Measurements from ENCODE around the gene B3GAT1. TPM values are rescaled to one million over a fixed set of nuclear protein-coding genes. Genes with fewer than 3 reads are reported as not detected.

B3GAT1 gene
- total RNA-seq, 2 donors from 2014 or later: 0.71 TPM; not detected in 1

- DNase-seq (ENCODE audit: low spot score): no peak
- H3K27ac ChIP-seq: no peak overlapping the region
These were observed 55.1 kb downstream of the B3GAT1 start for GRCh38 chr11:134356656-134357544.

GRCh38 chr11:134355656-134356055 is 56.4 kb downstream of the B3GAT1 start:
- no peak for ATAC-seq (ENCODE audit: insufficient number of reproducible peaks, low FRiP score, low read depth)
- H3K4me1 ChIP-seq (ENCODE audit: control insufficient read depth in 1 of 2, low read depth in 2 of 2): no peaks in the 10 kb centered on the region
- H3K36me3 ChIP-seq: no peaks in the 10 kb centered on the region
- H3K27ac ChIP-seq: no peak overlapping the region
- TF ChIP-seq, protein P1, sequence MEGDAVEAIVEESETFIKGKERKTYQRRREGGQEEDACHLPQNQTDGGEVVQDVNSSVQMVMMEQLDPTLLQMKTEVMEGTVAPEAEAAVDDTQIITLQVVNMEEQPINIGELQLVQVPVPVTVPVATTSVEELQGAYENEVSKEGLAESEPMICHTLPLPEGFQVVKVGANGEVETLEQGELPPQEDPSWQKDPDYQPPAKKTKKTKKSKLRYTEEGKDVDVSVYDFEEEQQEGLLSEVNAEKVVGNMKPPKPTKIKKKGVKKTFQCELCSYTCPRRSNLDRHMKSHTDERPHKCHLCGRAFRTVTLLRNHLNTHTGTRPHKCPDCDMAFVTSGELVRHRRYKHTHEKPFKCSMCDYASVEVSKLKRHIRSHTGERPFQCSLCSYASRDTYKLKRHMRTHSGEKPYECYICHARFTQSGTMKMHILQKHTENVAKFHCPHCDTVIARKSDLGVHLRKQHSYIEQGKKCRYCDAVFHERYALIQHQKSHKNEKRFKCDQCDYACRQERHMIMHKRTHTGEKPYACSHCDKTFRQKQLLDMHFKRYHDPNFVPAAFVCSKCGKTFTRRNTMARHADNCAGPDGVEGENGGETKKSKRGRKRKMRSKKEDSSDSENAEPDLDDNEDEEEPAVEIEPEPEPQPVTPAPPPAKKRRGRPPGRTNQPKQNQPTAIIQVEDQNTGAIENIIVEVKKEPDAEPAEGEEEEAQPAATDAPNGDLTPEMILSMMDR (IDR thresholded peaks at IDR 0.05): no peak
- no peak overlapping the region for H3K4me3 ChIP-seq
- no peaks in the 10 kb centered on the region for H3K9me3 ChIP-seq
- H3K27me3 ChIP-seq (replicated peaks; ENCODE audit: insufficient read depth): no peaks in the 10 kb centered on the region
- DNase-seq (ENCODE audit: low spot score): no peak

More at GRCh38 chr11:134356656-134357544, 55.1 kb downstream of the B3GAT1 start:
- H3K4me1 ChIP-seq (ENCODE audit: control insufficient read depth in 1 of 2, low read depth in 2 of 2): no peaks in the 10 kb centered on the region
- no peak for ATAC-seq (ENCODE audit: insufficient number of reproducible peaks, low FRiP score, low read depth)
- no peaks in the 10 kb centered on the region for H3K9me3 ChIP-seq
- TF ChIP-seq, protein P1 (IDR thresholded peaks at IDR 0.05): no peak
- no peak overlapping the region for H3K4me3 ChIP-seq
- H3K36me3 ChIP-seq: no peaks in the 10 kb centered on the region
- H3K27me3 ChIP-seq (replicated peaks; ENCODE audit: insufficient read depth): no peaks in the 10 kb centered on the region

DNA sequence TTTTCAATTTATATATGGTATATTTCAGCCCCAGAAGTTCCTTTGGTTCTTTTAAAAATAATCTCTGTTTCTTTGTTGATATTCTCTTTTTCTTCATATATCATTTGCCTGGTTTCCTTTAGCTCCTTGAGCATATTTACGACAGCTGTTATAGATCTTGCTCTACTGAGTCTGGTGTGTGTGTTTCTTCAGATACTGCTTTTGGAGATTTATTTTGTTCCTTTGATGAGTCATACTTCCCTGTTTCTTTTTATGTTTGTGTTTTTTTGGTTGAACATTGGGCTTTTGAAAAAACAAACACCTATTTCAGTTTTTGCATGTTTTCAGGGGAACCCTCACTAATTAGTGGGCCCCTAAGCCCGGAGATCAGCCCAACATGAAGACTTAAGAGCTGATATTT is 56.9 kb downstream of the B3GAT1 start:
- H3K27ac ChIP-seq: no peak overlapping the region
- ATAC-seq (ENCODE audit: insufficient number of reproducible peaks, low FRiP score, low read depth) (no peak), DNase-seq (ENCODE audit: low spot score) (no peak)
- TF ChIP-seq, protein P1 (IDR thresholded peaks at IDR 0.05): no peak
- H3K9me3 ChIP-seq: no peaks in the 10 kb centered on the region
- no peaks in the 10 kb centered on the region for H3K4me1 ChIP-seq (ENCODE audit: control insufficient read depth in 1 of 2, low read depth in 2 of 2)
- no peaks in the 10 kb centered on the region for H3K36me3 ChIP-seq
- no peak overlapping the region for H3K4me3 ChIP-seq
- no peaks in the 10 kb centered on the region for H3K27me3 ChIP-seq (replicated peaks; ENCODE audit: insufficient read depth)

DNA sequence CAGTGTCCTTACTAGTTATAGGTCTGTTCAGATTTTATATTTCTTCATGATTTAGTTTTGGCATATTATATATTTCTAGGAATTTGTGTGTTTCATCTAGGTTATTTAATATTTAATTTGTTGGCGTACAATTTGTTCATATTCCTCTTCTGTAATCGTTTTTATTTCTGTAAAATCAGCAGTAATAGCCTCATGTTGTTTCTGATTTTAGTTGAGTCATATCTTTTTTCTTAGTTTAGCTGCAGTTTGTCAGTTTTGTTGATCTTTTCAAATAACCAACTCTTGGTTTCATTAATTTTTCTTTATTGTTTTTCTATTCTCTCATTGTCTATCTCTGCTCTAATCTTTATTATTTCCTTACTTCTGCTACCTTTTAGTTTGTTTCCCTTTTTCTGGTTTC is 59.9 kb downstream of the B3GAT1 start:
- Histone ChIP-seq H3K4me3 (no peak overlapping the region), H3K36me3 (no peaks in the 10 kb centered on the region), H3K9me3 (no peaks in the 10 kb centered on the region), H3K27me3 (replicated peaks; ENCODE audit: insufficient read depth) (no peaks in the 10 kb centered on the region), H3K4me1 (ENCODE audit: control insufficient read depth in 1 of 2, low read depth in 2 of 2) (no peaks in the 10 kb centered on the region), H3K27ac (no peak overlapping the region)
- DNase-seq (ENCODE audit: low spot score) (no peak), ATAC-seq (ENCODE audit: insufficient number of reproducible peaks, low FRiP score, low read depth) (no peak)
- TF ChIP-seq, protein P1 (IDR thresholded peaks at IDR 0.05): no peak

GRCh38 chr11:134350381-134350780 is 61.7 kb downstream of the B3GAT1 start:
- TF ChIP-seq, protein P1 (IDR thresholded peaks at IDR 0.05): no peak
- no peak overlapping the region for H3K4me3 ChIP-seq
- DNase-seq (ENCODE audit: low spot score) (no peak), ATAC-seq (ENCODE audit: insufficient number of reproducible peaks, low FRiP score, low read depth) (no peak)
- no peak overlapping the region for H3K27ac ChIP-seq
- H3K27me3 ChIP-seq (replicated peaks; ENCODE audit: insufficient read depth): no peaks in the 10 kb centered on the region
- H3K9me3 ChIP-seq: no peaks in the 10 kb centered on the region
- H3K4me1 ChIP-seq (ENCODE audit: control insufficient read depth in 1 of 2, low read depth in 2 of 2): no peaks in the 10 kb centered on the region
- no peaks in the 10 kb centered on the region for H3K36me3 ChIP-seq
